Left lung (tissue), 10 donors: Measurements from ENCODE around the gene TMEM131. TPM values are rescaled to one million over a fixed set of nuclear protein-coding genes. Genes with fewer than 3 reads are reported as not detected.

ENCODE experiments used
- ATAC-seq: fragments of 200-7000 bp; cut with Tn5 transposase; one replicate; pipeline ENCODE4 v1.9.1; 2020; ENCODE audit warnings: moderate library complexity
- DNase-seq, 4 donors: peaks; one replicate each; pipeline ENCODE4 v3.0.0-alpha.2; 2013 to 2020
- H3K27ac ChIP-seq, 2 donors: fragments of 200-600 bp; sonication (generic) in 1 of 2; one replicate each; pipeline versions ENCODE4 v1.5.0 to v1.8.0; 2020 to 2021
- H3K27me3 ChIP-seq, 2 donors: fragments of 200-600 bp; sonication (generic) in 1 of 2; one replicate each; pipeline versions ENCODE4 v1.5.0 to v1.8.0; 2020 to 2021
- H3K36me3 ChIP-seq, 2 donors: fragments of 200-600 bp; sonication (generic) in 1 of 2; one replicate each; pipeline versions ENCODE4 v1.5.0 to v1.8.0; 2020 to 2021
- H3K4me1 ChIP-seq, 2 donors: fragments of 200-600 bp; one replicate each; pipeline ENCODE4 v1.8.0; 2021
- H3K4me3 ChIP-seq, 2 donors: fragments of 200-600 bp; sonication (generic) in 1 of 2; one replicate each; pipeline versions ENCODE4 v1.5.0 to v1.8.0; 2020 to 2021; ENCODE audit warnings: mild to moderate bottlenecking in 1 of 2
- H3K9me3 ChIP-seq, 2 donors: fragments of 200-600 bp; sonication (generic) in 1 of 2; one replicate each; pipeline versions ENCODE4 v1.5.0 to v1.8.0; 2020 to 2021
- intact Hi-C, 2 donors: fragments of 100-400 bp; cut with DNase I; formaldehyde crosslinking; loops; one replicate each; pipeline versions ENCODE4 v1.11.2 to v1.14.2; 2022
- polyA plus RNA-seq, 6 donors: library from polyadenylated mRNA; unstranded; fragments of 120-200 nt; gene quantifications; one replicate each; pipeline ENCODE4 v1.2.1, GENCODE V29; 2013; ENCODE audit not compliant: insufficient read length in 6 of 6
- total RNA-seq, 2 donors: library from RNA; stranded (reverse); fragmentation: NEBNext Ultra II Directional; extraction: Animal tissue kit (Norgen Biotek cat#: 25700); gene quantifications; one replicate each; pipeline ENCODE4 v1.2.1, GENCODE V29; 2021
- TF ChIP-seq, protein P1 (sequence below), 2 donors: fragments of 200-600 bp; sonication (generic) in 1 of 2; IDR thresholded peaks; one replicate each; pipeline versions ENCODE4 v1.5.0 to v1.8.0; 2021; ENCODE audit warnings: antibody characterized with exemption in 2 of 2
- donor health status: DM: no; HTN: yes; CAD: no.
- donor health status: DM: no; HTN: no; CAD: no.

TMEM131 gene
- total and polyA plus RNA-seq, 8 donors, result 43.9 to 52.0 (median 47.8) TPM

DNA sequence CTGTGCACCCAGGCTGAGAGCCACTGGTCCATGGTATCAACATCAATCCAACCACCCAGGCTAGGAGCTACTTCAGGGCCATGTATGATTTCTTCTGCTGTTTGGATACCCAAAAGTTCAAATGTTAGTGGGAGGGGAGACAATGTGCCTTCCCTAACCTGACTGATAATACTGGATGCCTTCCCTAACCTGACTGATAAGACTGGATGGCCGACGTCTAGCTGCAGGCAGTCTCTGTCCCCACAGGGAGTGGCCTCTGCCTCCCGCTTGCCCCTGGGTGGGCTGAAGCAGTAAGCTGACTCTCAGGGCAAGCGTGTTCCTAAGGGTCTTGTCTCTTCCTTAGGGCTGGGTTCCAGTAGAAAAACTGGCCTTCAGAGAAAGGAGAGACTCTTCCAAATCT, 216.6 kb downstream of the TMEM131 start:
- ATAC-seq (no peak), DNase-seq (no peak)
- peaks cover 0 to 42% of the 10 kb centered on the region in 2 donors for H3K36me3 ChIP-seq
- H3K9me3 ChIP-seq, result no peaks in the 10 kb centered on the region
- H3K4me1 ChIP-seq, result no peaks in the 10 kb centered on the region
- no peak overlapping the region for H3K27ac ChIP-seq
- no peaks in the 10 kb centered on the region for H3K27me3 ChIP-seq
- TF ChIP-seq, protein P1, sequence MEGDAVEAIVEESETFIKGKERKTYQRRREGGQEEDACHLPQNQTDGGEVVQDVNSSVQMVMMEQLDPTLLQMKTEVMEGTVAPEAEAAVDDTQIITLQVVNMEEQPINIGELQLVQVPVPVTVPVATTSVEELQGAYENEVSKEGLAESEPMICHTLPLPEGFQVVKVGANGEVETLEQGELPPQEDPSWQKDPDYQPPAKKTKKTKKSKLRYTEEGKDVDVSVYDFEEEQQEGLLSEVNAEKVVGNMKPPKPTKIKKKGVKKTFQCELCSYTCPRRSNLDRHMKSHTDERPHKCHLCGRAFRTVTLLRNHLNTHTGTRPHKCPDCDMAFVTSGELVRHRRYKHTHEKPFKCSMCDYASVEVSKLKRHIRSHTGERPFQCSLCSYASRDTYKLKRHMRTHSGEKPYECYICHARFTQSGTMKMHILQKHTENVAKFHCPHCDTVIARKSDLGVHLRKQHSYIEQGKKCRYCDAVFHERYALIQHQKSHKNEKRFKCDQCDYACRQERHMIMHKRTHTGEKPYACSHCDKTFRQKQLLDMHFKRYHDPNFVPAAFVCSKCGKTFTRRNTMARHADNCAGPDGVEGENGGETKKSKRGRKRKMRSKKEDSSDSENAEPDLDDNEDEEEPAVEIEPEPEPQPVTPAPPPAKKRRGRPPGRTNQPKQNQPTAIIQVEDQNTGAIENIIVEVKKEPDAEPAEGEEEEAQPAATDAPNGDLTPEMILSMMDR (IDR thresholded peaks at IDR 0.05), result no peak
- H3K4me3 ChIP-seq, result no peak overlapping the region
- intact Hi-C loops, result no loop called here

DNA sequence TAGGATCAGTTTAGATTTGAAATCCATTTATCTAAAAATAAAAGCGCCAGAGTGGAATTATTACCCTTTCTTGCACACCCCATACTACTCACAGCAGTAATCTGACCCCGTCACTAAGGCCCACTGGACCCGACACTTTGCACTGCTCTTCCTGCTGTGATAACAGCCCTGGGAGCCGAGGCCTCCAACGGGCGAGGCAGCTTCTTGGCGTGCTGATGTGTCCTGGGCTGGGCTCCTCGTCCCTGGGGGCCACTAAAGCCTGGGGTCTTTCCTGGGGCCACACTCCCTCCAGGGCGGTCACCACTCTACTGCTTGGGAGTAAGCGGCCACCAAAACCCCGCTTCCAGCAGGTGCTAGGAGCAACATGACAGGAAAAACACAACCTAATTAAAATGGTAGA, 220.7 kb downstream of the TMEM131 start:
- Histone ChIP-seq H3K4me1 (no peaks in the 10 kb centered on the region), H3K27me3 (no peaks in the 10 kb centered on the region), H3K9me3 (no peaks in the 10 kb centered on the region), H3K4me3 (no peak overlapping the region), H3K27ac (no peak overlapping the region), H3K36me3 (peaks cover 0 to 73% of the 10 kb centered on the region in 2 donors)
- intact Hi-C loops, result no loop called here
- TF ChIP-seq, protein P1 (IDR thresholded peaks at IDR 0.05), result no peak
- ATAC-seq (no peak), DNase-seq (no peak)

DNA sequence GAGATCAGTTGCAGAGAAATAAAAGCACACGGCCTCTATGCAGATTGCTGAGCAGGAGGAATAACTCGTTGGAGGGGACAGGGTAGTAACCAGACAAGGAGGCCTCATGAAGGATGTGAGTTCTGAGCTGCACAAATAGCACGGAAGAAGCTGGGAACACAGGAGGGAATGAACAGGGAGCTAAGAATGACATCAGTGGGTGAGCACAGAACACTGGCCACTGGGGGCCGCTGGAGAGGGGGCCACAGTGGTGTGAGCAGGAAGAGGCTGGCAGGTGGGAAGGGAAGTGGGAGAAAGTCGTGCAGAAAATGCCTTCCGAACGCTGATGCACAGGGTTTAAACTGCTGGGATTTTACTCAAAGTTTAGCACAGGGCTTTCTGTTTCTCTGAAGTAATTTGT, 221.3 kb downstream of the TMEM131 start:
- no peaks in the 10 kb centered on the region for H3K9me3 ChIP-seq
- ATAC-seq (no peak), DNase-seq (no peak)
- H3K27ac ChIP-seq, result no peak overlapping the region
- H3K36me3 ChIP-seq, result peaks cover 0 to 67% of the 10 kb centered on the region in 2 donors
- intact Hi-C loops, result no loop called here
- TF ChIP-seq, protein P1 (IDR thresholded peaks at IDR 0.05), result no peak
- no peaks in the 10 kb centered on the region for H3K27me3 ChIP-seq
- H3K4me3 ChIP-seq, result no peak overlapping the region
- H3K4me1 ChIP-seq, result no peaks in the 10 kb centered on the region

DNA sequence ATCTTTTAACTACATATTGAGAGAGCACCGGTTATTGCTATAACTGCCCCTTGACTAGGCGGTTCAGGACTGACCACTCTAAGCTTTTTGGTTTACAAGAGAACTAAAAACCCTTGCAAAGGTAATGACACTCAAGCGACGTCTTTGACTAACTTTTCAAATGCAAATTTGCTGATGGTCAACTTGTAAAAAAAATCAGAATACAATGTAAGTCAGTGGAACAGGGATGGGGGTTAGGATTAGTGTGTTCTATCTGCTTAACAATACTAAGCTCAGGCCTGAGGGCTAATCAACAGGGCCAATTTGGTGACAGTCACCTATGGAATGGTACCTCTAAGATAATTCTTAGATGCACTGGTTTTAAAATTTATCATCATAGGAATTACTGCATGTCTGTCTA, 225.3 kb downstream of the TMEM131 start:
- H3K4me3 ChIP-seq, result no peak overlapping the region
- no peaks in the 10 kb centered on the region for H3K27me3 ChIP-seq
- TF ChIP-seq, protein P1 (IDR thresholded peaks at IDR 0.05), result no peak
- intact Hi-C loops, result no loop called here
- no peak for ATAC-seq
- H3K4me1 ChIP-seq, result no peaks in the 10 kb centered on the region
- no peak for DNase-seq
- no peak overlapping the region for H3K27ac ChIP-seq
- no peaks in the 10 kb centered on the region for H3K9me3 ChIP-seq
- H3K36me3 ChIP-seq, result peaks cover 0 to 77% of the 10 kb centered on the region in 2 donors

DNA sequence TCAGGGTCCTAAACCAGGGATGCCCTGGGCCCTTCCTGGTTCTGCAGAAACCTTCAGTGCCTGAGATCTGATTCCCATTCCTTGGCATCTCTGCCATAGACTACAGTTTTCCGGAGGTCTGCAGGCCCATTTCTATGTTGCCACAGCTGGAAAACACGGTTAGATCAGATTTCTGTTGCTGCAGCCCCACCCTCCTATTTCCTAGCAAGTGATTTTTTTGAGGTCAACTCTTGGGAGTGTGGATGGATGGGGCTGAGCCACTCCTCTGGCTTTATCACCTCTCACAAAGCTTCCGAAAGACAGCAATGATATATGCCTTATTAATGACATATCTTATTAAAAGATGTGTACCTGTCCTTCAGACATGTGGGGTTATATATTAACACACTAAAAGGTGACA, 226.0 kb downstream of the TMEM131 start:
- ATAC-seq (no peak), DNase-seq (no peak)
- Histone ChIP-seq H3K27ac (no peak overlapping the region), H3K4me1 (no peaks in the 10 kb centered on the region), H3K27me3 (no peaks in the 10 kb centered on the region), H3K36me3 (peaks cover 0 to 77% of the 10 kb centered on the region in 2 donors), H3K4me3 (no peak overlapping the region), H3K9me3 (no peaks in the 10 kb centered on the region)
- intact Hi-C loops, result no loop called here
- TF ChIP-seq, protein P1 (IDR thresholded peaks at IDR 0.05), result no peak
